ENCODE measurements around the gene SPINT4.
"Not testable (repeated sequence)": the region's sequence is repeated elsewhere in the genome, so short reads cannot be mapped to it uniquely, and the experiment has no call there.

The SPINT4 gene

GRCh38 chr20:45722047-45722446 is at the start of gene SPINT4:
TSS of gene SPINT4 (plus strand) at chr20:45722347. CDS start at chr20:45722368, 21 bp downstream.
- no peak for DNase-seq

GRCh38 chr20:45672765-45673164 is 49.4 kb upstream of the SPINT4 start:
- no peak for DNase-seq

- no peak for DNase-seq
Observed at GRCh38 chr20:45679650-45680049, 42.5 kb upstream of the SPINT4 start.

- DNase-seq: no peak
Observed at GRCh38 chr20:45685896-45686295, 36.3 kb upstream of the SPINT4 start.

- DNase-seq: not testable (repeated sequence)
Observed at GRCh38 chr20:45693346-45693745, 28.8 kb upstream of the SPINT4 start.

- DNase-seq: no peak
Observed at GRCh38 chr20:45695496-45695895, 26.7 kb upstream of the SPINT4 start.

- no peak for DNase-seq
Observed at GRCh38 chr20:45701104-45701503, 21.0 kb upstream of the SPINT4 start.

- DNase-seq: no peak
Observed at GRCh38 chr20:45701873-45702272, 20.3 kb upstream of the SPINT4 start, which contains the start of gene WFDC13. TSS of gene WFDC13 (plus strand) at chr20:45702038. CDS start at chr20:45702124, 86 bp downstream.

- DNase-seq: peak; percentile 84 to 87
Observed at GRCh38 chr20:45704969-45705637, 17.0 kb upstream of the SPINT4 start, which contains the start of gene WFDC10B. TSS of gene WFDC10B (minus strand) at chr20:45705019. CDS start at chr20:45685992, 19,027 bp downstream.

GRCh38 chr20:45716141-45716688 is 5.9 kb upstream of the SPINT4 start:
- not testable (repeated sequence) for DNase-seq

GRCh38 chr20:45725134-45725533 is 3.0 kb downstream of the SPINT4 start:
- DNase-seq: no peak

GRCh38 chr20:45727044-45727443 is 4.9 kb downstream of the SPINT4 start:
- DNase-seq: no peak

- no peak for DNase-seq
Observed at GRCh38 chr20:45732199-45732598, 10.1 kb downstream of the SPINT4 start.

GRCh38 chr20:45735552-45735951 is 13.4 kb downstream of the SPINT4 start:
- DNase-seq: no peak

- no peak for DNase-seq
Observed at GRCh38 chr20:45735988-45736387, 13.8 kb downstream of the SPINT4 start.

GRCh38 chr20:45742596-45742995 is 20.4 kb downstream of the SPINT4 start:
- no peak for DNase-seq

- no peak for DNase-seq
Observed at GRCh38 chr20:45745015-45745414, 22.9 kb downstream of the SPINT4 start.

GRCh38 chr20:45751721-45752120 is 29.6 kb downstream of the SPINT4 start:
- DNase-seq: no peak

GRCh38 chr20:45752746-45753145 is 30.6 kb downstream of the SPINT4 start:
- no peak for DNase-seq

- no peak for DNase-seq
Observed at GRCh38 chr20:45758096-45758495, 35.9 kb downstream of the SPINT4 start.

- not testable (repeated sequence) for DNase-seq
Observed at GRCh38 chr20:45759921-45760320, 37.8 kb downstream of the SPINT4 start.

GRCh38 chr20:45761966-45762365 is 39.8 kb downstream of the SPINT4 start:
- not testable (repeated sequence) for DNase-seq

- not testable (repeated sequence) for DNase-seq
Observed at GRCh38 chr20:45764618-45765282, 42.6 kb downstream of the SPINT4 start.

- DNase-seq: no peak
Observed at GRCh38 chr20:45765307-45765875, 43.2 kb downstream of the SPINT4 start.

All from NCI-H524 (cell line).